Stimulated activated CD8-positive, alpha-beta memory T cell treated with anti-CD3 and anti-CD28 coated beads, Interleukin-4, amount 100 ng/mL, for 48 hours (primary cell): Measurements from ENCODE around the gene CD47.

Experiments
- DNase-seq: peaks from one replicate; pipeline ENCODE4 v3.0.0-alpha.2; 2020

The CD47 gene

GRCh38 chr3:108090701-108091497 is at the start of gene CD47:
Gene CD47 (minus strand): TSS chr3:108091031. CDS start chr3:108090908, 123 bp downstream.
- peak; percentile 97 for DNase-seq

GRCh38 chr3:108137460-108137814 is 46.6 kb upstream of the CD47 start:
- DNase-seq = no peak

- DNase-seq = no peak
These were observed 46.0 kb upstream of the CD47 start for GRCh38 chr3:108136561-108137459.

- no peak for DNase-seq
These were observed 43.7 kb upstream of the CD47 start for GRCh38 chr3:108134555-108134880.

- no peak for DNase-seq
These were observed 43.2 kb upstream of the CD47 start for GRCh38 chr3:108133858-108134554.

- no peak for DNase-seq
These were observed 42.2 kb upstream of the CD47 start for GRCh38 chr3:108133048-108133369.

GRCh38 chr3:108131475-108132134 is 40.8 kb upstream of the CD47 start:
- no peak for DNase-seq

GRCh38 chr3:108130701-108131474 is 40.1 kb upstream of the CD47 start:
- DNase-seq = no peak

GRCh38 chr3:108130236-108130635 is 39.4 kb upstream of the CD47 start:
- no peak for DNase-seq

GRCh38 chr3:108127301-108127988 is 36.6 kb upstream of the CD47 start:
- DNase-seq = peak; percentile 64

- DNase-seq = no peak
These were observed 35.5 kb upstream of the CD47 start for GRCh38 chr3:108126348-108126747.

- peak; percentile 69 for DNase-seq
These were observed 34.8 kb upstream of the CD47 start for GRCh38 chr3:108125550-108126071.

- DNase-seq = no peak
These were observed 34.3 kb upstream of the CD47 start for GRCh38 chr3:108125153-108125543.

- peak; percentile 76 for DNase-seq
These were observed 33.7 kb upstream of the CD47 start for GRCh38 chr3:108124337-108125152.

- no peak for DNase-seq
These were observed 32.5 kb upstream of the CD47 start for GRCh38 chr3:108123326-108123725.

- DNase-seq = no peak
These were observed 31.4 kb upstream of the CD47 start for GRCh38 chr3:108122276-108122675.

GRCh38 chr3:108119398-108120104 is 28.7 kb upstream of the CD47 start:
- no peak for DNase-seq

GRCh38 chr3:108118038-108118768 is 27.4 kb upstream of the CD47 start:
- no peak for DNase-seq

GRCh38 chr3:108117241-108117775 is 26.5 kb upstream of the CD47 start:
- DNase-seq = no peak
